ENCODE measurements around the gene RANBP17. TPM values are rescaled to one million over a fixed set of nuclear protein-coding genes. Genes with fewer than 3 reads are reported as not detected.

RANBP17 gene
- total RNA-seq, 4 donors from 2014 or later = 9.8 to 20.8 (median 10.3) TPM

DNA sequence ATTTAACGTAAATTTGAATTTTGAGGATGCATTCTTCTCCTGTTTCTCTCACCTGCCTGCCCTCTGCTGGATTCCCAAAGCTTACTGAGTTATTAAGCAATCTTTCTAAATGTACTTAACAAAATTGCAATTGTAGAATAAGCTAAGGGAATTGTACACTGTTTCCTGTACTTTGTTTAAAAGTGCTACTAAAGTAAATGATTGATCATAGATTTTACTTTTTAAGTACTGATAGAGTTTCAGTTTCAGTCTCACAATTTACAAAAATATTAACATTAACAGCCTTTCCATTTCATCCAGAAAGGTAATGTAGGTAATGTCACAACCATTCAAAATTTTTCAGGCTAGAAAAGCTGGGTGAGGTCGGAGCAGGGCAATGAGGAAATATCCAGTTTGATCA lies 4.8 kb upstream of the RANBP17 start:
- no peak overlapping the region for H3K4me3 ChIP-seq
- H3K9me3 ChIP-seq = peaks cover 0 to 14% (median 7%) of the 10 kb centered on the region in 4 donors
- H3K36me3 ChIP-seq = no peaks in the 10 kb centered on the region
- no peak overlapping the region for H3K27ac ChIP-seq
- no peaks in the 10 kb centered on the region for H3K4me1 ChIP-seq
- no peaks in the 10 kb centered on the region for H3K27me3 ChIP-seq
- no peak for DNase-seq
- TF ChIP-seq POLR2A (IDR thresholded peaks at IDR 0.05) = no peak
- TF ChIP-seq CTCF (IDR thresholded peaks at IDR 0.05) = no peak

DNA sequence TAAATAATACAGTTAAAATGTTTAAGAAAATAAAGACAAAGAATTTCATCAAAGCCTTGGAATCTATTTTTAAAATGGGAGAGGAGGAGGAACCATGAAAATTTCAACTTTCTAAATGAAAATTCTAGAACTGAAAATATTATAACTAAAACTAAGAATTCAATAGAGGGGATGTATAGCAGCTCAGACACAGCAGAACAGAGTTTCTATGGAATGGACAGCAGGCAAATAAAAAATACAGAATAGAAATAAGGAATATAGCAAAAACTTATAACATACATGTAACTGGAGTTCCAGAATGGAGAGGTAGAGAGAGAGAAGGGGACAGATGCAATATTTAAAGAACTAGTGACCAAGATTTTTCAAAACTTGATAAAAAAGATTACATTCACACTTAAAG lies 1.4 kb upstream of the RANBP17 start:
- Histone ChIP-seq H3K27me3 (no peaks in the 10 kb centered on the region), H3K9me3 (peaks cover 0 to 20% (median 7%) of the 10 kb centered on the region in 4 donors), H3K27ac (no peak overlapping the region), H3K4me3 (no peak overlapping the region), H3K4me1 (no peaks in the 10 kb centered on the region), H3K36me3 (no peaks in the 10 kb centered on the region)
- DNase-seq = no peak
- TF ChIP-seq CTCF (IDR thresholded peaks at IDR 0.05) (no peak), POLR2A (IDR thresholded peaks at IDR 0.05) (no peak)

GRCh38 chr5:170860818-170861666 lies 776 bp upstream of the RANBP17 start:
- Histone ChIP-seq H3K27ac (no peak overlapping the region), H3K9me3 (peaks cover 0 to 20% (median 7%) of the 10 kb centered on the region in 4 donors), H3K36me3 (no peaks in the 10 kb centered on the region), H3K4me3 (peak overlapping the region in 1 of 4 donors; percentile 84), H3K4me1 (no peaks in the 10 kb centered on the region), H3K27me3 (no peaks in the 10 kb centered on the region)
- DNase-seq = no peak
- TF ChIP-seq POLR2A (IDR thresholded peaks at IDR 0.05) = no peak
- TF ChIP-seq CTCF (IDR thresholded peaks at IDR 0.05) = no peak

GRCh38 chr5:170861667-170861916 lies 226 bp upstream of the RANBP17 start:
- no peak for DNase-seq

DNA sequence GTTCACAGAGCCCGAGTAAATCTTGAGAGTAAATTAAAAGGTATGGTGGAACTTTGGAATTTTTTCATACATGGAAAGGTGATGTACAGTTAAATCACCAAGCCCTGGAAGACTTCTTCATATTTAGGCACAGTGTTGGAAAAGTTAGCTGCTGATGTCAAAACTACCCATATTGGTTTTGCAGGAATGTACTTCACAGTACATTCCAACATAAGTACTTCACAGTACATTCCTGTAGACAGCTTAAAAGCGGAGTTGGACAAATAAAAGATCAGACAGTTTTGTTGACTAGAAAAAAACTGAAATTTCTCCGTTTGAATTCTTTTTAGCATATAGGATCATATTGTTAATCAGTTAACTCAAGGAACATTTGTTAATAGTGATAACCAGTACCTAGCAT lies 1.8 kb downstream of the RANBP17 start:
- H3K4me3 ChIP-seq = no peak overlapping the region
- H3K36me3 ChIP-seq = no peaks in the 10 kb centered on the region
- DNase-seq = no peak
- no peaks in the 10 kb centered on the region for H3K4me1 ChIP-seq
- TF ChIP-seq POLR2A (IDR thresholded peaks at IDR 0.05) (no peak), CTCF (IDR thresholded peaks at IDR 0.05) (no peak)
- no peaks in the 10 kb centered on the region for H3K27me3 ChIP-seq
- peaks cover 0 to 20% (median 7%) of the 10 kb centered on the region in 4 donors for H3K9me3 ChIP-seq
- no peak overlapping the region for H3K27ac ChIP-seq

More at GRCh38 chr5:170861667-170861916, 226 bp upstream of the RANBP17 start:
- H3K36me3 ChIP-seq = no peaks in the 10 kb centered on the region
- no peaks in the 10 kb centered on the region for H3K27me3 ChIP-seq
- peak overlapping the region; percentile 35 to 84 (median 55) for H3K4me3 ChIP-seq
- peak overlapping the region in 1 of 4 donors; percentile 30 for H3K27ac ChIP-seq
- H3K9me3 ChIP-seq = peaks cover 0 to 20% (median 7%) of the 10 kb centered on the region in 4 donors
- no peak for TF ChIP-seq POLR2A (IDR thresholded peaks at IDR 0.05)
- TF ChIP-seq CTCF (IDR thresholded peaks at IDR 0.05) = no peak
- H3K4me1 ChIP-seq = no peaks in the 10 kb centered on the region
